GM19240 (cell line): ENCODE measurements around the gene GPR137B.

Experiments
- DNase-seq: peaks from one replicate; pipeline ENCODE4 v3.0.0; 2011; ENCODE audit warnings: low spot score; ENCODE audit not compliant: insufficient read length

The GPR137B gene

DNA sequence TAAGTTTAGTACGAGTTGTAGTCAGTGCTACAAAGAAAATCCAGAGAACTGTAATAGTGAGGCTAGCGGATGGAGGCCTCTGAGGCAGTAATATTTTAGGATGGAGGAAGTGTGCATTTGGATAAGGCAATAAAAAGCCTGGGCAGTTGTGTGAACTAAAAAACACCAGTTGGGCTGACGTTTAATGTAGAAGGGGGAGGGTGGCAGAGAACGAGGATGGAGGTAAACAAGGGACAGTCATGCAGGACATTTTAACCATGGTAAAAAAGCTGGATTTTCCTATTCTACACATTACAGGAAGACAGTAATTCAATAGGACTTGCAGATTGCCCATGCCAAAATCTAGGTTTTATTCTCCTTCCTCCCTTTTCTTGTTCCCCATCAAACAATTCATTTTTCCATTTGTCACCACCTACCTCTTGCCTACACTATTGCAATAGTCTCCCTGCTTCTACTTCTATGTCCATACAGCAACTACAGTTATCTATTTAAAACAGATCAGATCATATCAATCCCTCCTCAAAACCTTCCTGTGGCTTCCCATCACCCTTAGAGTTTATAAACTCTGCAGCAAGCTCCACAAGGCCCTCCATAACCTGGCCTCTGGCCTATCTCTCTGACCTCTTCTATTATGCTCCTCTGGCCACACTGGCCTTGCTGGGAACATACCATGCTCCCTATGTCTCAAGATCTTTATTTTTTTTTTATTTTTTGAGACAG, 111.7 kb downstream of the GPR137B start:
- no peak for DNase-seq

DNA sequence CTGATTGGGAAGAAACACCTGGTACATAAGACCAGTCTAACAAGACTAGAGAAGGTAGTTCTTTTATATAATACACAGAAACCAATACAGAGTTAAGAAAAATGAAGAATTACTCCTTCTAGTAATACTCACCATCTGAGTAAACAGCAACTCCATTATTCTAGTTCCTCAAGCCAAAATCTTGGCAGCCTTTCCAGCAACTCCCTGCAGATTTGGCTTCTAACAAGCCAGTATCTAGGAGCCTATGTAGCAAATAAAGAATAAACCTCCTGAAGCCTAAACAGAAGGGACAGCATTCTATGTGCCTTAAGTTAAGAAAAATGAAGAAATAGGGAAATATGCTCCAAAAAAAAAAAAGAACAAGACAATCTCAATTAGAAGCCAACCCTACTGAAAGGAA, 114.9 kb downstream of the GPR137B start:
- no peak for DNase-seq

DNA sequence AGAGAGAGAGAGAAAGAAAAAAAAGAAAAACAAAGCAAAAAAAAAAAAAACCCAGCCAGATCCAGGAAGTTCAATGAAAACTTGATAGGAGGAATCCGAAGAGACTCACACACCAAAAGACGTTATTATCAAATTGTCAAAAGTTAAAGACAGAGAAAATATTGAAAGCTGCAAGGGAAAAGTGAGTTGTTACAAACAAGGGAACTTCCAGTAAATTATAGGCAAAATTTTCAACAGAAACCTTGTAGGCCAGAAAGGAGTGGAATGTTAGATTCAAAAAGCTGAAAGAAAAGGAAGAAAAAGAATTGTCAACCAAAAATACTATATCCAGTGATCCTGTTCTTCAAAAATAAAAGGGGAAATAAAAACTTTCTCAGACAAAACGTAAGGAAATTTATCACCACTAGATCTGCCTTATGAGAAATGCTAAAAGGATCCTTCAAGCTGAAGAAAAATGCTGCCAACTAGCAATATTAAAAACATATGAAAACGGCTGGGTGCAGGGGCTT, 115.8 kb downstream of the GPR137B start:
- no peak for DNase-seq
